Activated CD4-positive, alpha-beta T cell treated with anti-CD3 and anti-CD28 coated beads, Interleukin-2, amount 50 U/mL, for 16 hours (primary cell): ENCODE results near the gene SULT1A1.
"Not testable (repeated sequence)": the region's sequence is repeated elsewhere in the genome, so short reads cannot be mapped to it uniquely, and the experiment has no call there.

Experiments used
- DNase-seq: peaks from one replicate; pipeline ENCODE4 v3.0.0-alpha.2; 2020

Gene SULT1A1

GRCh38 chr16:28589069-28589468 is 20.8 kb downstream of the SULT1A1 start:
- DNase-seq: no peak

- DNase-seq: no peak
These were observed 22.5 kb downstream of the SULT1A1 start for GRCh38 chr16:28587386-28587785.

DNA sequence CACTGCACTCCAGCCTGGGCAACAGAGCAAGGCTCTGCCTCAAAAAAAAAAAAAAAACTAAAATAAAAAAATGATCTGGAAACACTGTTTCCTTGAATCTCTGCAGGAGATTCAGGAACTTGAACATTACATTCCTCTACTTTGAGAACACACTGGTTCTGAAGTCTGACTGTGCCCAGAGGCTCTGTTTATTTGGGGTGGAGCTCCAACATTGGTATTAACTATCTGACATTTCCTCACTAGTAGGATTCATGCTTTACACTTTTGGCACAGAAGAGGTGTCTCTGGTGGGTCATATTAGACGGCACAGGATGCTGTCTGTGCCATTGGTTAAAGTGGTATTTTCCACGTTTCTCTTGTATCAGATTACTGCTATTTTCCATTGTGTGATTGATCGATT is 23.4 kb downstream of the SULT1A1 start:
- no peak for DNase-seq

GRCh38 chr16:28585674-28586073 is 24.2 kb downstream of the SULT1A1 start:
- DNase-seq: no peak

DNA sequence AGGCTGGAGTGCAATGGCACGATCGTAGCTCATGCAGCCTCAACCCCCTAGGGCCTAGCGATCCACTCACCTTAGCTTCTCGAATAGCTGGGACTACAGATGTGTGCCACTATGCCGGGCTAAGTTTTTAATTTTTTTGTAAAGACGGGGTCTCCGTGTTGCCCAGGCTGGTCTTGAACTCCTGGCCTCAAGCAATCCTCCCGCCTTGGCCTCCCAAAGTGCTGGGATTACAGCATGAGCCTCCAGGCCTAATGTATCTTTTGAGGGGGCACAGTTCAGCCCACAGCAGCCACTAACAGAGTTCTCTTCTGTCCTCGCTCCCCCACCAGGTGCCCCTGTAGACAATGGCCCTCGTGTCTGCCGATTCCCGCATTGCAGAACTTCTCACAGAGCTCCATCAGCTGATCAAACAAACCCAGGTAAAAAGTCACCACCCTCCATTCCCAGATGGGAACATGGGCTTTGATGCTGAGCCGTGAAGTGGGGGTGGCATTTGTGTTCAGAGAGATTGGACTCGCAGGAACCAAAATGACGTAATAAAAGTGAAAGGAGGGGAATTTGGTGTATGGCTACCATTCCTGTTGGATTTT is 29.0 kb downstream of the SULT1A1 start:
- DNase-seq: no peak

DNA sequence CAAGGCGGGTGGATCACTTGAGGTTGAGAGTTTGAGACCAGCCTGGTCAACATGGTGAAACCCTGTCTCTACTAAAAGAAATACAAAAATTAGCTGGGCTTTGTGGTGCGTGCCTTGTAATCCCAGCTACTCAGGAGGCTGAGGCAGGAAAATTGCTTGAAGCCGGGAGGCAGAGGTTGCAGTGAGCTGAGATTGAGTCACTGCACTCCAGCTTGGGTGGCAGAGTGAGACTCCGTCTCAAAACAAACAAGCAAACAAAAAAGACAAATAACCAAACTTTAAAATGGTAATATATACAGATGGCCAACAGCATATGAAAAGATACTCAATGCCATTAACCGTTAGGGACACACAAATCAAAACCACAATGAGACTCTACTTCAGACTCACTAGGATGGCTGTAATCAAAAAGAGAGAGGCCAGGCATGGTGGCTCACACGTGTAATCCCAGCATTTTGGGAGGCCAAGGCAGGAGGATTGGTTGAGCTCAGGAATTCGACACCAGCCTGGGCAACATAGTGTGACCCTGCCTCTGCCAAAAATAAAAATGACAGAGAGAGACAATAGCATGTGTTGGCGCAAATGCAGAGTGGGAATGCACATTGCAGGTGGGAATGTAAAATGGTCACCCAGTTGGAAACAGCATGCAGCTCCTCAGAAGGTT is 34.3 kb downstream of the SULT1A1 start:
- DNase-seq: no peak

- DNase-seq: no peak
These were observed 34.9 kb downstream of the SULT1A1 start for GRCh38 chr16:28574925-28575324.

- no peak for DNase-seq
These were observed 35.8 kb downstream of the SULT1A1 start for GRCh38 chr16:28573738-28574718.

- DNase-seq: no peak
These were observed 36.9 kb downstream of the SULT1A1 start for GRCh38 chr16:28572696-28573510.

DNA sequence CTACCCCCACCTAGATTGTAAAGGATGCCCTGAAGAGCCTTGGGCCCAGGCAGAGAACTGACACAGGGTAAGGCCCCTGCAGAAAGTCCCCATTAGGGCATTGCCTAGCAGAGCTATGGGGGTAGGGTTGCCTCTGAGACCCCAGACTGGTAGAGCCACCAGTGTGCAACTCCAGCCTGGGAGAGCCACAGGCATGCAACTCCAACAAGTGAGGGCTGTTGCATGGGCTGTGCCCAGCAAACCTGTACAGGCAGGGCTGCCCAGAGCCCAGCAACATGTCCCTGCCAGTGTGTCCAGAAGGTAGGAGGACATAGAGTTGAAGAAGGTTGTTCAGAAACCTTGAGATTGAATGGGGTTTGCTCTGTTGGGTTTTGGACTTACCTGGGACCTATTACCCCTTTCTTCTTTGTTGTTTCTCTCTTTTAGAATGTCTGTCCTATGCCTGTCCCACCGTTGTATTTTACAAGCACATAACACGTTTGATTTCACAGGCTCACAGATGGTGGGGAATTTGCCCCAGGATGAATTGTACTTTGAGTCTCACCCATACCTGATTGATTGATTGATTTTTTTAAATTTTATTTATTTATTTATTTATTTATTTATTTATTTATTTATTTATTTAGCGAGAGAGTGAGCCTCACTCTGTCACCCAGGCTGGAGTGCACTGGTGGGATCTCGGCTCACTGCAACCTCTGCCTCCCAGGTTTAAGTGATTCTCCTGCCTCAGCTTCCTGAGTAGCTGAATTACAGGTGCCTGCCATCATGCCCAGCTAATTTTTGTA is 39.7 kb downstream of the SULT1A1 start:
- no peak for DNase-seq

DNA sequence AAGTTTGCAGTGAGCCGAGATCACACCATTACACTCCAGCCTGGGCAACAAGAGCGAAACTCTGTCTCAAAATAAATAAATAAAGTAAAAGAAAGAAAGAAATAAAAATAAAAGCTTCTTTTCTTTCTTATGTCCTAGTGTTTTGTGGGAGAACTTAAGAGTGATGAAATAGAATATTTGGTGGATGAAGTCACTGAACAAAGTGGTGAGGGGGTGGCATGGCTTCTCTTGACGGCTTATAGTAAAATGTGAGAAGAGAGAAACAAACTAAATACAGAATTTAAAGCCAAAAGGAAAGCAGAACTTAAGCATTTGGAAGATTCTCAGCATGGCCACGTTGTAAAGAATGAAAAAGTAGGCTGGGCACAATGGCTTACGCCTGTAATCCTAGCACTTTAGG is 40.8 kb downstream of the SULT1A1 start:
- no peak for DNase-seq

DNA sequence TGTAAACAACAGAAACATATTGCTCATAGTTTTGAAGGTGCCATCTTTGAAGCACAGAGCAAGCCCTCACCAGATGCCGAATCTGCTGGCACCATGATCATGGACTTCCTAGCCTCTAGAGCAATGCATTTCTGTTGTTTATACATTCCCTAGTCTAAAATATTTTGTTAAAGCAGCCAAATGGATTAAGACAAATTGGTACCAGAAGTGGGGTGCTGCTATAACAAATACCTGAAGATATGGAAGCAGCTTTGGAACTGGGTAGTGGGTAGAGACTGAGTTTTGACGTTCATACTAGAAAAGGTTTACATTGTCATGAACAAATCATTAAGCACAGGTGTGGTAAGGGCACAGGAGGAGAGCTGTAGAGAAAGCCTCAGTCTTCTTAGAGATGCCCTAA is 42.6 kb downstream of the SULT1A1 start:
- no peak for DNase-seq

DNA sequence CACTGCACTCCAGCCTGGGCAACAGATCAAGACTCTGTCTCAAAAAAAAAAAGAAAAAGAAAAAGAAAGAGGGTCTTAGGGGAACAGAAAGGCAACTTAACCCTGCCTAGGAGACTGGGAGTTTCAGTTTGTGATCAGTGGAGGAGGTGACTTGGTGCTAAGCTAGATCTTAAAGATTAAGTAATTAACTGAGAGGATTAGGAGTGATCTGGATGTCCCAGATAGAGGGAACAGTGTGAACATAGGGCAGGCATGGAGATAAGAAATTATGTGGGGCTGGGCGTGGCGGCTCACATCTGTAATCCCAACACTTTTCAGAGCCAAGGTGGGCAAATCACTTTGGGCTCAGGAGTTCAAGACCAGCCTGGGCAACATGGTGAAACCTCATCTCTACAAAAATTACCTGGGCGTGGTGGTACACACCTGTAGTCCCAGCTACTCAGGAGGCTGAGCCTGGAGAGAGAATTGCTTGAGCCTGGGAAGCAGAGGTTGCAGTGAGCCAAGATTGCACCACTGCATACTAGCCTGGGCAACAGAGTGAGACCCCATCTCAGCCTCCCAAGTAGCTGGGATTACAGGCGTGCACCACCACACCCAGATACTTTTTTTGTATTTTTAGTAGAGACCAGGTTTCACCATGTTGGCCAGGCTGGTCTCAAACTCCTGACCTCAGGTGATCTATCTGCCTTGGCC is 43.5 kb downstream of the SULT1A1 start:
- not testable (repeated sequence) for DNase-seq

- no peak for DNase-seq
These were observed 46.6 kb downstream of the SULT1A1 start for GRCh38 chr16:28563218-28563617.

DNA sequence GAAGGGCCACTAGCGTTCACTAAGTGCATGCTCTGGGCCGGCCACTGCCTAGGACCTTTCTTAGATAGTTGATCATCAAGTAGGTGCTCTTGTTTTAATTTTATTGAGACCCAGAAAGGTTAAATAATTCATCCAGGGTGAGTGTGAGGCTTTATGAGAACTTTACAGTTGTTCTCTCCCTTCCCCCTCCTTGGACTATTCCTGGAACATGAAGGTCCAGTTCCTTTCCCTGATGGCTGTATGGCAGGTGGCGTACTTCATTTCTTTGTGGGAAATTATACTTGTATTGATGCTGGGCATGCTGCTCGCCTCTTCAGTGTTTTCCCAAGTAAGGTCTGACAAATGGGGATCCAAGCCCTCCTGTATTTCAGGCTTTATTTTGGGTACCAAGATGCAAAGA is 47.6 kb downstream of the SULT1A1 start:
- DNase-seq: no peak

DNA sequence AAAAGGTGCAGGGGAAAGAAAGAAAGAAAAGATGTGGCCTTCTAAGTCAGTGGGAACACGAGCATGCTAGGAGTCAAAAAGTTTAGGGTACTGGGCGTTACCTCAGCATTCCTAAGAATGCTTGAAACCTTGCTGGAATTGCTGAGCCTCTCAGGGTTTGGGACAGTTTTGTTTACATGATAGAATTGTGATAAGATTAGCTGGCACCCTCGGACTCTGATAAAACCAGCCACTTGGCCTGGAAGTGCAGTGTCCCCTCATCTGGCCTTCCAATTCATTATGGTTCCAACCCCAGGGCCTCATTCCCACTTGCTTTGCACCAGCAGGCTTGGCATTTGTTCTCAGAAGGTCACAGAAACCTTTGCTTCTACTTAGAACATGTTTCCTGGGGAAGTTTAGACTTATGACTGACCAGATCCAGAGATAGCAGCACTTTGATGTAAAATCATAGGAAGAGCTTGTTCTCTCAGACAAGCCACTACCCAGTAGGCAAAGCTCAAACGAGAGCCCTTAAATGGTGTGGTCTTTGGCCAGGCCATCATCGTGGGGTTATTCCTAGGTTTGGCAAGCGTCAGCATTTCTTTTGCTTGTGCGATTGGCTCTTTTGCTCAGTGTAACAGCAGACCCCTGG is 48.2 kb downstream of the SULT1A1 start:
- DNase-seq: no peak

DNA sequence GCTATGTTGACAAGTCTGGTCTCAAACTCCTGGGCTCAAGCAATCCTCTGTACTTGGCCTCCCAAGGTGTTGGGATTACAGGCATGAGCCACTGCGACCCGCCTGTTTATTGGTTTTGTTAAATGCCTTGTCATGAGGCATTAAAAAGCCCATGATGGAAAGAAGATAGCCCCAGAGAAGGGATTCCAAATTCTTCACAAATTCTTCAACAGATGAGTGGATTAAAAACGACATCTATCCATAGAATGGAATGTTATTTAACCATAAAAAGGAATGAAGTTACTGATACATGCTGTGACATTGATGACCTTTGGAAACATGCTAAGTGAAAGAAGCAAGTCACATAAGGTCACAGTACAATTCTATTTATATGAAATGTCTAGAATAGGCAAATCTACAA is 51.4 kb downstream of the SULT1A1 start:
- DNase-seq: no peak

DNA sequence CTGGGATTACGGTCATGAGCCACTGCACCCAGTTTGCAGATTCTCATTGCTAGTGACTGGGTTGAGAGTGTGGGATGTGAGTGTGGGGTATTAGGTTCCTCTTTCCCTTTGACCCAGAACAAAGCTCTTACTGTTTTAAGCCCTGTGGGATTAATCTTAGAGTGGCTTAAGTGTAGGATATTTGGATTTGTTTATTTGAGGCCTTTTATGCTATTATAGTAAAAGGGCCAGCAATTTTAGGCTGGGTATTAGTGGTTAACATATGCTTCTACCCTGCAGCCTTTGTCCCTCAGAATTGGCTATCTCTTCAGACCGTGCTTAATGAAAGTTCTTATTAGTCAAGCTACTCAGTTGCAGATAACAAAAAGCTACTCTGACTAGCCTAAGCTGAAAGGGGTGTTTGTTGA is 52.9 kb downstream of the SULT1A1 start:
- no peak for DNase-seq

DNA sequence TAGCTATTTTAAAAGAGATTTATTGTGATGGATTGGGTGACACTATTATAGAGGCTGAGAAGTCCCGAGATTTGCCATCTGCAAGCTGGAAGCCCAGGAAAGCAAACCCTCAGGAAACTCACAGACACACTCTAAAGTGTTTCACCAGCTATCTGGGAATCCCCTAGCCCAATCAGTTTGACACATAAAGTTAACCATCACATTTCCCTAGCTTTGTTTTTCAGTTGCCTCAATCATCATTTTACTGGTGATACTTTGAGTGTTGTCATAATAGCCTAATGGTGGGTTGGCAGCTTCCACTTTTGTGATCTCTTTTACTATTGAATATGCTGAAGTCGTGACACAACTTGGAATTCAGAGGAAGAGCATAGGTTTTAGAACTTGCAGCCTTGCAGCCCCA is 54.3 kb downstream of the SULT1A1 start:
- peak; percentile 47 for DNase-seq
